Measurements from ENCODE around the gene CAPN12. TPM values are rescaled to one million over a fixed set of nuclear protein-coding genes. Genes with fewer than 3 reads are reported as not detected.

The CAPN12 gene
- total RNA-seq, 1 experiment from 2014 or later = 8.8 TPM

- TF ChIP-seq RAD21 (IDR thresholded peaks at IDR 0.05; ENCODE audit: low read depth) (no peak), JUND (IDR thresholded peaks at IDR 0.05) (no peak)
- BruUV-seq (replicated peaks) = no TSS peak
- POLR2A ChIA-PET = interaction anchor here (1.2 kb wide), 1 partner anchor 75 kb away, joined by 3 read pairs; no protein-coding TSS in a partner anchor
Measured at GRCh38 chr19:38774181-38774950, 30.1 kb upstream of the CAPN12 start.

GRCh38 chr19:38773469-38774177 is 29.3 kb upstream of the CAPN12 start, which contains the start of gene LGALS7:
Gene LGALS7 (minus strand): TSS chr19:38773517. CDS start chr19:38773492, 25 bp downstream.
- Histone ChIP-seq H3K27ac (ENCODE audit: low read depth, low read length) (no peak within 1 kb of the TSS), H3K79me2 (ENCODE audit: insufficient read depth, low read length) (no peaks in the 10 kb centered on the region), H3K4me2 (ENCODE audit: low read length) (no peak within 1 kb of the TSS), H3K36me3 (ENCODE audit: control insufficient read depth in 1 of 2, insufficient read depth in 2 of 2, low read length in 2 of 2) (no peaks in the 10 kb centered on the region), H3K27me3 (ENCODE audit: insufficient read depth, low read length) (no peaks in the 10 kb centered on the region), H3K9ac (ENCODE audit: low read length) (no peak within 1 kb of the TSS), H4K20me1 (ENCODE audit: insufficient read depth) (no peaks in the 10 kb centered on the region), H3K4me1 (ENCODE audit: control insufficient read depth in 1 of 2, insufficient read depth in 2 of 2, low read length in 2 of 2) (peaks cover 0 to 6% of the 10 kb centered on the region in 2 experiments; a peak in 1 of 4 replicates), H2AFZ (ENCODE audit: low read depth, low read length, poor library complexity, severe bottlenecking) (no peak within 1 kb of the TSS), H3K9me3 (ENCODE audit: control insufficient read depth in 1 of 2, insufficient read depth in 1 of 2, low read depth in 1 of 2, low read length in 2 of 2) (no peaks in the 10 kb centered on the region), H3K4me3 (replicated peaks in 1 of 2; ENCODE audit: low read depth in 1 of 2, low read length in 2 of 2) (no peak within 1 kb of the TSS), H3K9me2 (ENCODE audit: insufficient read depth) (no peaks in the 10 kb centered on the region)
- CTCF ChIA-PET = no interaction called here
- TF ChIP-seq POLR2A (IDR thresholded peaks at IDR 0.05; ENCODE audit: borderline replicate concordance, extremely low read depth, insufficient read depth, insufficient read length) (no peak), ZNF274 (IDR thresholded peaks at IDR 0.05; ENCODE audit: low read depth, low read length) (no peak), ZBTB33 (IDR thresholded peaks at IDR 0.05; ENCODE audit: extremely low read depth, insufficient replicate concordance, low read length) (no peak), EGR1 (IDR thresholded peaks at IDR 0.05; ENCODE audit: low read depth) (no peak), JUND (IDR thresholded peaks at IDR 0.05) (no peak), POLR2AphosphoS5 (IDR thresholded peaks at IDR 0.05; ENCODE audit: low read depth, low read length) (no peak), CEBPB (IDR thresholded peaks at IDR 0.05; ENCODE audit: low read depth) (no peak), ZFX (IDR thresholded peaks at IDR 0.05) (no peak), MAX (IDR thresholded peaks at IDR 0.05) (no peak), SIN3A (IDR thresholded peaks at IDR 0.05; ENCODE audit: low read depth) (no peak), CBX3 (IDR thresholded peaks at IDR 0.05; ENCODE audit: low read depth) (no peak), EZH2phosphoT487 (IDR thresholded peaks at IDR 0.05; ENCODE audit: borderline replicate concordance) (no peak)
- no TSS peak for BruUV-seq (replicated peaks)
- DNase-seq (ENCODE audit: low read depth, low spot score) (no peak), ATAC-seq (no peak)
- RAD21 ChIA-PET (ENCODE audit: low non-redundant PET in 1 of 2, low total read pairs in 2 of 2, uncharacterized antibody in 2 of 2, unreplicated experiment in 2 of 2) = no interaction called here
- POLR2A ChIA-PET = no interaction called here
- intact Hi-C loops (cut with micrococcal nuclease) = no loop called here

More at GRCh38 chr19:38774181-38774950, 30.1 kb upstream of the CAPN12 start:
- H3K9me3 ChIP-seq (ENCODE audit: control insufficient read depth in 1 of 2, insufficient read depth in 1 of 2, low read depth in 1 of 2, low read length in 2 of 2) = no peaks in the 10 kb centered on the region
- peaks cover 0 to 5% of the 10 kb centered on the region in 2 experiments; a peak in 1 of 4 replicates for H3K4me1 ChIP-seq (ENCODE audit: control insufficient read depth in 1 of 2, insufficient read depth in 2 of 2, low read length in 2 of 2)
- no peak overlapping the region for H3K4me2 ChIP-seq (ENCODE audit: low read length)
- DNase-seq (ENCODE audit: low read depth, low spot score) (no peak), ATAC-seq (no peak)
- H3K9ac ChIP-seq (ENCODE audit: low read length) = no peak overlapping the region
- H3K27ac ChIP-seq (ENCODE audit: low read depth, low read length) = no peak overlapping the region
- CTCF ChIA-PET = interaction anchor here (0.5 kb wide), 1 partner anchor 184 kb away, joined by 4 read pairs; no protein-coding TSS in a partner anchor
- no peaks in the 10 kb centered on the region for H3K36me3 ChIP-seq (ENCODE audit: control insufficient read depth in 1 of 2, insufficient read depth in 2 of 2, low read length in 2 of 2)
- H3K9me2 ChIP-seq (ENCODE audit: insufficient read depth) = no peaks in the 10 kb centered on the region
- intact Hi-C loops (cut with micrococcal nuclease) = no loop called here
- no peaks in the 10 kb centered on the region for H3K27me3 ChIP-seq (ENCODE audit: insufficient read depth, low read length)
- H3K4me3 ChIP-seq (replicated peaks in 1 of 2; ENCODE audit: low read depth in 1 of 2, low read length in 2 of 2) = no peak overlapping the region
- no peaks in the 10 kb centered on the region for H4K20me1 ChIP-seq (ENCODE audit: insufficient read depth)
- H3K79me2 ChIP-seq (ENCODE audit: insufficient read depth, low read length) = no peaks in the 10 kb centered on the region
- RAD21 ChIA-PET (ENCODE audit: low non-redundant PET in 1 of 2, low total read pairs in 2 of 2, uncharacterized antibody in 2 of 2, unreplicated experiment in 2 of 2) = no interaction called here
- no peak overlapping the region for H2AFZ ChIP-seq (ENCODE audit: low read depth, low read length, poor library complexity, severe bottlenecking)
